Measurements from ENCODE around the gene ASTN2. TPM values are rescaled to one million over a fixed set of nuclear protein-coding genes. Genes with fewer than 3 reads are reported as not detected.

Gene ASTN2
- total and polyA plus RNA-seq, 4 donors, result 0.57 to 2.9 (median 1.4) TPM

GRCh38 chr9:116387934-116388698 lies 1026.7 kb downstream of the ASTN2 start (continued):
- TF ChIP-seq, protein P1, sequence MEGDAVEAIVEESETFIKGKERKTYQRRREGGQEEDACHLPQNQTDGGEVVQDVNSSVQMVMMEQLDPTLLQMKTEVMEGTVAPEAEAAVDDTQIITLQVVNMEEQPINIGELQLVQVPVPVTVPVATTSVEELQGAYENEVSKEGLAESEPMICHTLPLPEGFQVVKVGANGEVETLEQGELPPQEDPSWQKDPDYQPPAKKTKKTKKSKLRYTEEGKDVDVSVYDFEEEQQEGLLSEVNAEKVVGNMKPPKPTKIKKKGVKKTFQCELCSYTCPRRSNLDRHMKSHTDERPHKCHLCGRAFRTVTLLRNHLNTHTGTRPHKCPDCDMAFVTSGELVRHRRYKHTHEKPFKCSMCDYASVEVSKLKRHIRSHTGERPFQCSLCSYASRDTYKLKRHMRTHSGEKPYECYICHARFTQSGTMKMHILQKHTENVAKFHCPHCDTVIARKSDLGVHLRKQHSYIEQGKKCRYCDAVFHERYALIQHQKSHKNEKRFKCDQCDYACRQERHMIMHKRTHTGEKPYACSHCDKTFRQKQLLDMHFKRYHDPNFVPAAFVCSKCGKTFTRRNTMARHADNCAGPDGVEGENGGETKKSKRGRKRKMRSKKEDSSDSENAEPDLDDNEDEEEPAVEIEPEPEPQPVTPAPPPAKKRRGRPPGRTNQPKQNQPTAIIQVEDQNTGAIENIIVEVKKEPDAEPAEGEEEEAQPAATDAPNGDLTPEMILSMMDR (IDR thresholded peaks at IDR 0.05; ENCODE audit: low read depth, low read length, missing input control), result no peak
- TF ChIP-seq FOXA1 (IDR thresholded peaks at IDR 0.05) (no peak), EGR1 (IDR thresholded peaks at IDR 0.05; ENCODE audit: low read depth in 2 of 2) (no peak)

DNA sequence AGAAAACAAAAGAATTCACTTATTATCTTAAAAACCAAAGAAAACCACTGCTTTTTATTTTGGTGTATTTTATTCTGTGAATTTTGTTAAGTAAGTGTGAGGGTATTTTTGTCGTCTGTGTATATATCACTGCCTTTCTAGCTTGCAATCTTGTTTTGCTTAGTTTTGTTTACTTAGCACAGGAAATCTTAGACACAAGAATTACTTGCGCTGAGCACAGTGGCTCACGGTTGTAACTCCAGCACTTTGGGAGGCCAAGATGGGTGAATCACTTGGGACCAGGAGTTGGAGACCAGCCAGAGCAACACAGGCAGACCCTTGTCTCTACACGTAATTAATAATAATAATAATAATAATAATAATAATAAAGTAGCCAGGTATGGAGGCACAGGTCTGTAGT lies 1030.9 kb downstream of the ASTN2 start:
- 76% methylated on average over 4 of the region's 4 CpGs for WGBS
- H3K9ac ChIP-seq (ENCODE audit: low read depth in 1 of 2, low read length in 2 of 2), result no peak overlapping the region
- no peak for DNase-seq (ENCODE audit: low spot score)

GRCh38 chr9:116383133-116383532 lies 1031.7 kb downstream of the ASTN2 start:
- Histone ChIP-seq H3K4me1 (ENCODE audit: control insufficient read depth in 4 of 4, insufficient read depth in 4 of 4, low read length in 3 of 4) (no peaks in the 10 kb centered on the region), H3K27ac (ENCODE audit: low read depth in 1 of 2, low read length in 2 of 2) (no peak overlapping the region), H3K27me3 (ENCODE audit: control insufficient read depth in 4 of 4, insufficient read depth in 4 of 4, low read length in 3 of 4) (no peaks in the 10 kb centered on the region), H3K4me3 (ENCODE audit: low read depth in 1 of 3, low read length in 3 of 3) (no peak overlapping the region), H3K9me3 (ENCODE audit: control insufficient read depth in 4 of 4, low read length in 3 of 4) (no peaks in the 10 kb centered on the region), H3K36me3 (ENCODE audit: control insufficient read depth in 4 of 4, insufficient read depth in 3 of 4, low read depth in 1 of 4, low read length in 3 of 4) (no peaks in the 10 kb centered on the region), H3K9ac (ENCODE audit: low read depth in 1 of 2, low read length in 2 of 2) (no peak overlapping the region)
- WGBS, result 85% methylated on average over 5 of the region's 5 CpGs
- no peak for DNase-seq (ENCODE audit: low spot score)
- no peak for TF ChIP-seq NR2F2 (IDR thresholded peaks at IDR 0.05)
- TF ChIP-seq EGR1 (IDR thresholded peaks at IDR 0.05; ENCODE audit: low read depth in 2 of 2), result no peak
- TF ChIP-seq REST (IDR thresholded peaks at IDR 0.05), result no peak
- no peak for TF ChIP-seq SP1 (IDR thresholded peaks at IDR 0.05)
- no peak for TF ChIP-seq RAD21 (IDR thresholded peaks at IDR 0.05)
- no peak for TF ChIP-seq GABPA (IDR thresholded peaks at IDR 0.05 in 1 of 2, conservative IDR thresholded peaks at IDR 0.05 in 1 of 2)
- TF ChIP-seq JUND (IDR thresholded peaks at IDR 0.05), result no peak
- TF ChIP-seq FOXA2 (IDR thresholded peaks at IDR 0.05), result no peak
- TF ChIP-seq, protein P1 (IDR thresholded peaks at IDR 0.05; ENCODE audit: low read depth, low read length, missing input control), result no peak
- no peak for TF ChIP-seq RXRA (IDR thresholded peaks at IDR 0.05)
- TF ChIP-seq MAX (IDR thresholded peaks at IDR 0.05), result no peak
- no peak for TF ChIP-seq HNF4G (IDR thresholded peaks at IDR 0.05)
- no peak for TF ChIP-seq FOXA1 (IDR thresholded peaks at IDR 0.05)
- TF ChIP-seq TAF1 (conservative IDR thresholded peaks at IDR 0.05), result no peak
- no peak for TF ChIP-seq HNF4A (conservative IDR thresholded peaks at IDR 0.05)
- no peak for TF ChIP-seq ZBTB33 (IDR thresholded peaks at IDR 0.05)
- no peak for TF ChIP-seq YY1 (IDR thresholded peaks at IDR 0.05)

More for the DNA sequence above, 1030.9 kb downstream of the ASTN2 start:
- Histone ChIP-seq H3K9me3 (ENCODE audit: control insufficient read depth in 4 of 4, low read length in 3 of 4) (no peaks in the 10 kb centered on the region), H3K4me1 (ENCODE audit: control insufficient read depth in 4 of 4, insufficient read depth in 4 of 4, low read length in 3 of 4) (no peaks in the 10 kb centered on the region), H3K36me3 (ENCODE audit: control insufficient read depth in 4 of 4, insufficient read depth in 3 of 4, low read depth in 1 of 4, low read length in 3 of 4) (no peaks in the 10 kb centered on the region), H3K27ac (ENCODE audit: low read depth in 1 of 2, low read length in 2 of 2) (no peak overlapping the region), H3K4me3 (ENCODE audit: low read depth in 1 of 3, low read length in 3 of 3) (no peak overlapping the region), H3K27me3 (ENCODE audit: control insufficient read depth in 4 of 4, insufficient read depth in 4 of 4, low read length in 3 of 4) (no peaks in the 10 kb centered on the region)
- TF ChIP-seq MAX (IDR thresholded peaks at IDR 0.05), result no peak
- TF ChIP-seq EGR1 (IDR thresholded peaks at IDR 0.05; ENCODE audit: low read depth in 2 of 2), result no peak
- TF ChIP-seq ATF3 (IDR thresholded peaks at IDR 0.05), result no peak

Measured in liver (tissue), 9 donors.